CD4-positive, alpha-beta T cell (primary cell): ENCODE measurements around the gene EFHC2. TPM values are rescaled to one million over a fixed set of nuclear protein-coding genes. Genes with fewer than 3 reads are reported as not detected.

Source experiments
- ATAC-seq: fragments of 200-7000 bp; cut with Tn5 transposase; one replicate; pipeline ENCODE4 v1.10.0; 2022; ENCODE audit warnings: mild to moderate bottlenecking; ENCODE audit not compliant: poor library complexity
- CTCF ChIA-PET: fragments of 350-600 bp; sonication (Branson Sonifier 250); formaldehyde crosslinking; loops from one replicate; lab custom pipeline; 2021; ENCODE audit warnings: antibody characterized with exemption, inconsistent platforms; lab: Charles Lee
- POLR2A ChIA-PET: fragments of 350-600 bp; sonication (Branson Sonifier 250); formaldehyde crosslinking; loops from one replicate; lab custom pipeline; 2021; ENCODE audit warnings: antibody characterized with exemption, inconsistent platforms; lab: Charles Lee
- DNase-seq, 14 experiments: peaks; one replicate each; pipeline ENCODE4 v3.0.0-alpha.2; 2013 to 2020; ENCODE audit warnings: mixed read lengths in 2 of 14
- H3K27ac ChIP-seq, 2 donors: one replicate each; pipeline versions ENCODE4 v1.5.1 to v1.7.0; 2013; ENCODE audit warnings: low read length in 2 of 2, low read depth in 1 of 2, mild to moderate bottlenecking in 1 of 2
- H3K27me3 ChIP-seq, 2 experiments: 1 replicate in 1 of 2; 2 replicates in 1 of 2; pipeline versions ENCODE4 v1.6.1 to v1.7.0; 2013; ENCODE audit warnings: low read length in 2 of 2, control low read depth in 1 of 2, mild to moderate bottlenecking in 1 of 2, moderate library complexity in 1 of 2; ENCODE audit not compliant: insufficient read depth in 2 of 2, control insufficient read depth in 1 of 2
- H3K36me3 ChIP-seq: one replicate; pipeline ENCODE4 v1.6.1; 2013; ENCODE audit warnings: low read length, control low read depth; ENCODE audit not compliant: insufficient read depth
- H3K4me1 ChIP-seq: one replicate; pipeline ENCODE4 v1.6.1; 2013; ENCODE audit warnings: low read length, control low read depth; ENCODE audit not compliant: insufficient read depth
- H3K4me3 ChIP-seq: one replicate; pipeline ENCODE4 v1.5.1; 2013; ENCODE audit warnings: mild to moderate bottlenecking, low read length, moderate library complexity
- H3K9me3 ChIP-seq, 2 experiments: 1 replicate in 1 of 2; 2 replicates in 1 of 2; pipeline versions ENCODE4 v1.6.1 to v1.7.0; 2013; ENCODE audit warnings: low read length in 2 of 2, mild to moderate bottlenecking in 2 of 2, control low read depth in 1 of 2, moderate library complexity in 1 of 2; ENCODE audit not compliant: control insufficient read depth in 1 of 2, insufficient read depth in 1 of 2
- H3K27ac Mint-ChIP-seq: one replicate; pipeline ENCODE4 v1.8.0; 2020; ENCODE audit warnings: mixed read lengths
- H3K27me3 Mint-ChIP-seq: one replicate; pipeline ENCODE4 v1.8.0; 2021; ENCODE audit warnings: mixed read lengths
- H3K36me3 Mint-ChIP-seq: one replicate; pipeline ENCODE4 v1.8.0; 2021; ENCODE audit warnings: low read depth, mixed read lengths
- H3K4me1 Mint-ChIP-seq: one replicate; pipeline ENCODE4 v1.8.0; 2021; ENCODE audit warnings: low read depth, mixed read lengths
- H3K4me3 Mint-ChIP-seq: one replicate; pipeline ENCODE4 v1.8.0; 2020; ENCODE audit warnings: mild to moderate bottlenecking, mixed read lengths
- H3K9me3 Mint-ChIP-seq: one replicate; pipeline ENCODE4 v1.8.0; 2020; ENCODE audit warnings: mixed read lengths
- CTCF ChIP-seq: fragments of 200-600 bp; IDR thresholded peaks from one replicate; pipeline ENCODE4 v1.8.0; 2022; ENCODE audit warnings: antibody characterized with exemption, mild to moderate bottlenecking
- intact Hi-C, 2 experiments: fragments of 100-400 bp; cut with DNase I in 1 of 2; cut with micrococcal nuclease in 1 of 2; formaldehyde crosslinking; loops; one replicate each; pipeline versions ENCODE4 v1.15.1 to v1.9.0; 2023 to 2025; cut with DNase I, micrococcal nuclease
- total RNA-seq, 174 experiments: library from RNA in 2 of 174; stranded (reverse) in 2 of 174; gene quantifications; one replicate each; pipeline ENCODE4 v1.2.3 and lab custom pipeline; 2021 to 2026

EFHC2 gene
- total RNA-seq, 2 experiments from 2014 or later = 2.7 to 3.0 TPM

- peak overlapping the region; percentile 65 to 85 for H3K27ac ChIP-seq
These were observed 1.2 kb upstream of the EFHC2 start for GRCh38 chrX:44344687-44345086.

GRCh38 chrX:44344194-44344593 lies 722 bp upstream of the EFHC2 start:
- no peaks in the 10 kb centered on the region for H3K9me3 ChIP-seq
- no peaks in the 10 kb centered on the region for H3K36me3 ChIP-seq
- peak overlapping the region; percentile 95 for H3K27ac Mint-ChIP-seq
- H3K4me1 Mint-ChIP-seq = peaks cover 43% of the 10 kb centered on the region
- H3K4me3 Mint-ChIP-seq = peak overlapping the region; percentile 95
- H3K27me3 Mint-ChIP-seq = no peaks in the 10 kb centered on the region
- H3K9me3 Mint-ChIP-seq = no peaks in the 10 kb centered on the region
- ATAC-seq (peak; percentile 84), DNase-seq (peak; percentile 33 to 84 (median 52))
- TF ChIP-seq CTCF = no peak
- H3K36me3 Mint-ChIP-seq = peaks cover 11% of the 10 kb centered on the region
- no peaks in the 10 kb centered on the region for H3K27me3 ChIP-seq
- intact Hi-C loops = loop anchor here in 1 of 2 experiments (10.0 kb wide), 1 partner anchor 79 kb away; no protein-coding TSS in a partner anchor
- ChIA-PET CTCF (no interaction called here), POLR2A (interaction anchor here (0.8 to 1.7 kb wide), 5 partner anchors 30 to 1425 kb away, joined by 3 to 10 read pairs (median 3); no protein-coding TSS in a partner anchor)
- peaks cover 18% of the 10 kb centered on the region for H3K4me1 ChIP-seq
- peak overlapping the region; percentile 65 to 85 for H3K27ac ChIP-seq
- H3K4me3 ChIP-seq = peak overlapping the region; percentile 65

More at GRCh38 chrX:44344687-44345086, 1.2 kb upstream of the EFHC2 start:
- intact Hi-C loops = loop anchor here (5.0 to 10.0 kb wide), 3 partner anchors 80 to 198 kb away; partner anchors contain the start of gene FUNDC1 (in 1 of the 2)
- ChIA-PET CTCF (no interaction called here), POLR2A (interaction anchor here (0.8 to 1.7 kb wide), 5 partner anchors 31 to 1425 kb away, joined by 3 to 10 read pairs (median 3); no protein-coding TSS in a partner anchor)
- peak; percentile 32 for ATAC-seq
- Mint-ChIP-seq H3K36me3 (peaks cover 11% of the 10 kb centered on the region), H3K4me3 (peak overlapping the region; percentile 95), H3K27ac (peak overlapping the region; percentile 95), H3K9me3 (no peaks in the 10 kb centered on the region), H3K27me3 (no peaks in the 10 kb centered on the region), H3K4me1 (peaks cover 43% of the 10 kb centered on the region)
- H3K4me1 ChIP-seq = peaks cover 18% of the 10 kb centered on the region
- no peaks in the 10 kb centered on the region for H3K36me3 ChIP-seq
- no peaks in the 10 kb centered on the region for H3K27me3 ChIP-seq
- DNase-seq = peak in 6 of 14 experiments; percentile 1 to 63 (median 32)
- TF ChIP-seq CTCF = no peak
- H3K4me3 ChIP-seq = peak overlapping the region; percentile 65
- H3K9me3 ChIP-seq = no peaks in the 10 kb centered on the region

- no peak for ATAC-seq
- H3K27me3 Mint-ChIP-seq = no peaks in the 10 kb centered on the region
- Histone ChIP-seq H3K4me3 (peak overlapping the region; percentile 65), H3K36me3 (no peaks in the 10 kb centered on the region), H3K4me1 (peaks cover 18% of the 10 kb centered on the region), H3K9me3 (no peaks in the 10 kb centered on the region), H3K27ac (peak overlapping the region; percentile 65 to 92), H3K27me3 (no peaks in the 10 kb centered on the region)
- peaks cover 38% of the 10 kb centered on the region for H3K4me1 Mint-ChIP-seq
- peak overlapping the region; percentile 95 for H3K4me3 Mint-ChIP-seq
- H3K9me3 Mint-ChIP-seq = no peaks in the 10 kb centered on the region
- H3K36me3 Mint-ChIP-seq = peaks cover 11% of the 10 kb centered on the region
- H3K27ac Mint-ChIP-seq = peak overlapping the region; percentile 95
- DNase-seq = no peak
- POLR2A ChIA-PET = no interaction called here
- no peak for TF ChIP-seq CTCF
- intact Hi-C loops = loop anchor here in 1 of 2 experiments (10.0 kb wide), 1 partner anchor 78 kb away; no protein-coding TSS in a partner anchor
- CTCF ChIA-PET = no interaction called here
These were observed 606 bp downstream of the EFHC2 start for GRCh38 chrX:44342866-44343265.
